Mesenchymal stem cell (in vitro differentiated cells and primary cell): ENCODE data around the gene LDLR.

Source experiments
- DNase-seq: peaks from one replicate; pipeline ENCODE4 v3.0.0-alpha.2; 2013
- H2AFZ ChIP-seq: one replicate; pipeline ENCODE4 v1.6.1; 2013; ENCODE audit warnings: low read depth, mild to moderate bottlenecking, control low read depth, inconsistent platforms, low read length, moderate library complexity
- H2AK5ac ChIP-seq: 2 replicates; pipeline ENCODE4 v1.6.1; 2013; ENCODE audit warnings: low read length, moderate library complexity, mild to moderate bottlenecking, inconsistent platforms; ENCODE audit not compliant: severe bottlenecking
- H2BK120ac ChIP-seq: one replicate; pipeline ENCODE4 v1.6.1; 2013; ENCODE audit warnings: low read depth, mild to moderate bottlenecking, inconsistent platforms, low read length, moderate library complexity
- H2BK12ac ChIP-seq, 2 experiments: one replicate each; pipeline ENCODE4 v1.6.1; 2013; ENCODE audit warnings: inconsistent platforms in 2 of 2, low read length in 2 of 2, mild to moderate bottlenecking in 2 of 2, moderate library complexity in 2 of 2, control low read depth in 1 of 2
- H2BK15ac ChIP-seq: one replicate; pipeline ENCODE4 v1.6.1; 2013; ENCODE audit warnings: mild to moderate bottlenecking, low read depth, inconsistent platforms; ENCODE audit not compliant: poor library complexity, severe bottlenecking
- H2BK5ac ChIP-seq: 2 replicates; pipeline ENCODE4 v1.6.1; 2013; ENCODE audit warnings: low read depth, mild to moderate bottlenecking, low read length, control low read depth, inconsistent platforms; ENCODE audit not compliant: poor library complexity, severe bottlenecking
- H3K14ac ChIP-seq, 2 experiments: one replicate each; pipeline ENCODE4 v1.6.1; 2013; ENCODE audit warnings: inconsistent platforms in 2 of 2, low read length in 2 of 2, control low read depth in 1 of 2, mild to moderate bottlenecking in 1 of 2, moderate library complexity in 1 of 2
- H3K18ac ChIP-seq, 2 experiments: one replicate each; pipeline ENCODE4 v1.6.1; 2013; ENCODE audit warnings: inconsistent platforms in 2 of 2, low read length in 2 of 2, control low read depth in 1 of 2, low read depth in 1 of 2, mild to moderate bottlenecking in 1 of 2
- H3K23ac ChIP-seq, 2 experiments: one replicate each; pipeline ENCODE4 v1.6.1; 2013; ENCODE audit warnings: inconsistent platforms in 2 of 2, low read length in 2 of 2, mild to moderate bottlenecking in 2 of 2, moderate library complexity in 2 of 2, control low read depth in 1 of 2
- H3K27ac ChIP-seq: 2 replicates; pipeline ENCODE4 v1.5.1; 2013; ENCODE audit warnings: mild to moderate bottlenecking, moderate library complexity, low read length, control low read depth, inconsistent platforms; ENCODE audit not compliant: poor library complexity, severe bottlenecking
- H3K27me3 ChIP-seq, 2 experiments: 2 replicates each; pipeline versions ENCODE4 v1.6.1 to v1.7.0; 2013; ENCODE audit warnings: low read length in 2 of 2, mild to moderate bottlenecking in 2 of 2, moderate library complexity in 2 of 2, control low read depth in 1 of 2, inconsistent platforms in 1 of 2; ENCODE audit not compliant: control insufficient read depth in 1 of 2, insufficient read depth in 1 of 2
- H3K36me3 ChIP-seq, 2 experiments: 2 replicates each; pipeline versions ENCODE4 v1.6.1 to v1.7.0; 2013; ENCODE audit warnings: low read length in 2 of 2, control low read depth in 1 of 2, inconsistent platforms in 1 of 2, low read depth in 1 of 2, mild to moderate bottlenecking in 1 of 2; ENCODE audit not compliant: insufficient read depth in 2 of 2, control insufficient read depth in 1 of 2
- H3K4ac ChIP-seq, 2 experiments: one replicate each; pipeline ENCODE4 v1.6.1; 2013; ENCODE audit warnings: inconsistent platforms in 2 of 2, low read length in 2 of 2, mild to moderate bottlenecking in 2 of 2, moderate library complexity in 2 of 2, control low read depth in 1 of 2, low read depth in 1 of 2
- H3K4me1 ChIP-seq: 2 replicates; pipeline ENCODE4 v1.6.1; 2013; ENCODE audit warnings: low read depth, low read length, control low read depth; ENCODE audit not compliant: control insufficient read depth, insufficient read depth
- H3K4me2 ChIP-seq: 2 replicates; pipeline ENCODE4 v1.6.1; 2013; ENCODE audit warnings: low read length, mild to moderate bottlenecking, inconsistent platforms; ENCODE audit not compliant: poor library complexity, severe bottlenecking
- H3K4me3 ChIP-seq, 2 experiments: 2 replicates each; pipeline versions ENCODE4 v1.5.1 to v1.7.0; 2013; ENCODE audit warnings: low read length in 2 of 2, mild to moderate bottlenecking in 2 of 2, control low read depth in 1 of 2, low read depth in 1 of 2; ENCODE audit not compliant: insufficient read depth in 1 of 2
- H3K79me1 ChIP-seq: replicated peaks from 2 replicates; pipeline ENCODE4 v1.6.1; 2013; ENCODE audit warnings: mild to moderate bottlenecking, control low read depth, low read length, inconsistent platforms; ENCODE audit not compliant: poor library complexity, severe bottlenecking
- H3K9ac ChIP-seq: 2 replicates; pipeline ENCODE4 v1.7.0; 2013; ENCODE audit warnings: mild to moderate bottlenecking, low read length, moderate library complexity
- H3K9me3 ChIP-seq: 2 replicates; pipeline ENCODE4 v1.7.0; 2013; ENCODE audit warnings: mild to moderate bottlenecking, low read length; ENCODE audit not compliant: control insufficient read depth
- H4K8ac ChIP-seq: one replicate; pipeline ENCODE4 v1.6.1; 2013; ENCODE audit warnings: inconsistent platforms, mild to moderate bottlenecking, low read length, moderate library complexity
- H4K91ac ChIP-seq: one replicate; pipeline ENCODE4 v1.6.1; 2013; ENCODE audit warnings: mild to moderate bottlenecking, low read length, inconsistent platforms
- WGBS: methylation state at CpG from one replicate; pipeline ENCODE4 v1.1.7; 2013; ENCODE audit warnings: mixed read lengths; 5-methylcytosine and 5-hydroxymethylcytosine counted together

Gene LDLR

DNA sequence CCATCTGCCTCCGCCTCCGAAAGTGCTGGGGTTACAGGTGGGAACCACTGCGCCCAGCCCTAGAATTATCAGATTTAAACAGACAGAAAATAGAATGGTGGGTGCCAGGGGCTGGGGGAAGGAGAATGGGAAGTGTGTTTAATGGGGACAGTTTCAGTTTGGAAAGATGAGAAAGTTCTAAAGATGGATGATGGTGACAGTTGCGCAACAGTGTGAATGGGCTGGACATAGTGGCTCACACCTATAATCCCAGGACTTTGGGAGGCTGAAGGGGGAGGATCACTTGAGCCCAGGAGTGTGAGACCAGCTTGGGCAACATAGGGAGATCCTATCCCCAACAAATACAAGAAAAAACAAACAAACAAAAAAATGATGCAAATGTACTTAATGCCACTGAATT is 92.2 kb downstream of the LDLR start:
- Histone ChIP-seq H2AK5ac (no peak overlapping the region), H3K14ac (no peak overlapping the region), H3K23ac (no peak overlapping the region), H3K36me3 (peaks cover 59 to 89% of the 10 kb centered on the region in 2 experiments), H2AFZ (no peak overlapping the region), H3K27me3 (no peaks in the 10 kb centered on the region), H2BK12ac (no peak overlapping the region), H3K27ac (no peak overlapping the region), H3K79me1 (peaks cover 14% of the 10 kb centered on the region), H4K8ac (no peak overlapping the region), H4K91ac (no peak overlapping the region), H3K18ac (no peak overlapping the region), H3K4ac (no peak overlapping the region), H3K9ac (peak overlapping the region; percentile 12), H3K4me2 (no peak overlapping the region), H3K4me3 (no peak overlapping the region), H2BK120ac (no peak overlapping the region), H2BK5ac (no peak overlapping the region), H3K4me1 (peaks cover 19% of the 10 kb centered on the region), H3K9me3 (peaks cover 3% of the 10 kb centered on the region), H2BK15ac (peak overlapping the region; percentile 5)
- DNase-seq = no peak
- WGBS = 100% methylated on average over 4 of the region's 4 CpGs
